Activated naive CD4-positive, alpha-beta T cell treated with Interleukin-2 at 50 U/mL for 16 hours (primary cell): ENCODE measurements around the gene FKBP15.
A peak's percentile ranks its signal among the peaks of the same experiment; 100 is the strongest.

Experiments
- DNase-seq: peaks from one replicate; pipeline ENCODE4 v3.0.0-alpha.2; 2020

Gene FKBP15

DNA sequence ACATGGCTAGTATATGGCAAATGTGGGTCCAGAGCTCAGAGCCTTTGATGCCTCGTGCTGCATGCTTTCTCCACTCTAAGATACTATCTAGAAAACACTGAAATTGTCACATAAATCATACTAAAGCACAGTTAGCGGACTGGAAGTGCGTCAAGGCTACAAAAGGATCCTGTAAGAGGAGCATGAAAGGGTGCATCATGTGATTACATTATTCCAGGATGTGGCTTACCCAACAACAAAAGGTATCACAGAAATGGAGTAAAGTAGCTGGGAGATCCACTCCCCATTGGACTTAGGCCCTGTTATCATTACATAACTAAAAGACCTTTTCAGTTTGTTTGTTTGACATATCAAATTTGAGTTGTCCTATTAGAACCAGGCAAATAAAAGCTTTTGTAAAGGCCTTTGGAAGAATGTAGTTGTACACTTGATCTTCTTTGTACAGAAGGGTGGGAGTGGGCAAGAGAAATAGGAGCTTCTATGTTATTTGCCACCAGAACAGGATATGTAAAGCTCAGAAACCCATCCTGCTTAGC, 7.1 kb upstream of the FKBP15 start:
- no peak for DNase-seq

DNA sequence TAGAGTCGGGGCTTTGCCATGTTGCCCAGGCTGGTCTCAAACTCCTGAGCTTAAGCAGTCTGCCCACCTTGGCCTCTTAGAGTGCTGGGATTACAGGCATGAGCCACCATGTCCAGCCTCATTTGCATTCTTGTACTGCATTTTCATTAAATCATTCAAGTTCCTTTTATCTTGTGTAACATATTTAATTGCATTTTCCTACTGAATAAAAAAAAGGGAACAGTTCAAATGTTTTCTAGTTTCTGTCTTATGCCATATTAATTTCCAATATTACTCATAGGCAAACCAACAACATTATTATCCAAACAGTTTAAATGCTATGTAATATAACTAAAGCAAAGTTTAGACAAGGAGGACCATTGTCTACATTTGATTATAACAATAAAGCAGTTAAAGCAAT, 6.4 kb upstream of the FKBP15 start:
- DNase-seq, result no peak

DNA sequence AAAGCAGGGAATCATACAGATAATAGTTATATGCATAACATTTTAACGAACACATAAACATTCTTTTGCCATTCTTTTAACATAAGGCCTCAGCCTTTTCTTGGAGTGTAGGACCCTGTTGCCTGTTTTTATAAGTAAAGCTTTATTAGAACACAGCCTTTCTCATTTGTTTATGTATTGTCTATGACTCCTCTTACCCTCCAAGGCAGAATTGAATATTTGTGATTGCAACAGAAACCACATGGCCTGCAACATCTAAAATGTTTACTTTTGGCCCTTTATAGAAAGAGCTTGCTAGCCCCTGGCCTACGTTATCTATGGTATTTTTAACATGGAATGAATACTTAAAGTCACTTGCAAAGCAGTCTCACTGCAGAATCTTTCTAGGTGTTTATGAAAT, 2.9 kb upstream of the FKBP15 start:
- DNase-seq, result no peak

DNA sequence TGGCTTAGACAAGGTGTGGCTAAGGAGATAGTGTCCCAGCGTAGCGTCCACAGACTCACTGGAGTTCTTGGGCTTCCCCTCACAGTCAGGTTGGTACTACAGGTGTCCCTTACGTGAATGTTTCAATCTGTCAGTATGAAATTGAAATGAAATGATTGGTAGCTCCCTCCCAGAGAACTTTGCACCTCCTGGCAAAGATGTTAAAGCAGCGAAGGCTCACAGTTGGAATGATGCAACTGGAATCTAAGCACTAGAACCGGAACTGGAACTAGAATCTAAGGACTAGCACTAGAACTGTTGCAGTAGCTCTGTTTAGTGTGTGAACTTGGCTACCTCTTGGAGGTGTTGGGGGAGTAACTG, 1.4 kb upstream of the FKBP15 start:
- DNase-seq, result no peak

DNA sequence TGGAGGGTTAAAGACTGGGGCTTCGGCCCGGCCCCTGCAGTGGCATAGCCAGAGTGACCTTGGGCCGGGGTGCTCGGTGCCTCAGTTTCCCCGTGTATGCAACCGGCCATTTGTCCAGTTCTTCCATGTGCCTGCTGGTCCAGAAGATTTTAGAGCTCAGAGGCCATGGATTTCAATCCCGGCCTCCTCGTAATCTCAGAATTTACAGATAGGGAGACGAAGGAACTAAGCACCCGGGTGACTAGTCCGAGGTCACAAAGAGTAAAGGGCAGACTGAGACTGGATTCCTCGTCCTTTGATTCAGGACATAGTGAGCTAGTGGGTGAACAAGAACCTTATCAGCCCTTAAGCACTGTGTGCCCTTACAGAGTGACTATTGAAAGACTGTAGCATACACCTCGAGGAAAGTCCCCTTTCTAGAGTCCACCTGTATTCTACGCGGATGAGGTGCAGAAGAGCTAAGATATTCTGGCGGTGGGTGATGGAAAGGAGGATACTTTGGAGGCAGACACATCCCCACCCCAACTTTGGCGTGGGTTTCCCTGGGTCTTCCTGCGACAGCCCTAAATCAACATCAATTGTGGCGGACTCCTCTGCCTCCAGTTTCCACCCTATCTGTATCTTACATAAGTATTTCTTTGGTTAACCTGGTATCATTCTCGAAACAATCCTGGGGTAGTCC, 864 bp upstream of the FKBP15 start:
- DNase-seq, result no peak

DNA sequence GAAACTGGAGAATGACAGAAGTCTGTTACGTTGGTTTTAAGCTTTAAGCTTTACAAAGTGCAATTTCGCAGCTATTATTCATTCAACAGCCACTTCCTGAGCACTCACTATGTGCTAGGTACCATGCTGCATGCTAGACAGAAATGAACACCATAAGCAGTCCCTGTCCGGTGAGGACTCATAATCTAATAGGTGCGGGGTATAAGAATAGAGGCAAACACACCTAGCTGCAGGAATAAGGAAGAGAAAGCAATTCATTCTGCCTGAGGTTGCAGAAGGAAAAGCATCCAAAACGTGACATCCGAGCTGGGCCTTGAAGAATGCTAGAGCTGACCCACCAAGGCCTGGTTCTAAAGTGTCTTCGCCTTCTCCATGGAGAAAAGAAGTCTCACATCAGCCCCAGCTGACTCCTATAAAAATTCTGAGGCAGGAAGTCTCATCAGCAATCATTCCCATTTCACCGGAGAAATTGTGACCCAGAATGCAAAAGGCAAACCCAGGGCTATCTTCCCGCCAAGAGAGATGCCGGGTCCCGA, 542 bp downstream of the FKBP15 start:
- DNase-seq, result peak; percentile 2

DNA sequence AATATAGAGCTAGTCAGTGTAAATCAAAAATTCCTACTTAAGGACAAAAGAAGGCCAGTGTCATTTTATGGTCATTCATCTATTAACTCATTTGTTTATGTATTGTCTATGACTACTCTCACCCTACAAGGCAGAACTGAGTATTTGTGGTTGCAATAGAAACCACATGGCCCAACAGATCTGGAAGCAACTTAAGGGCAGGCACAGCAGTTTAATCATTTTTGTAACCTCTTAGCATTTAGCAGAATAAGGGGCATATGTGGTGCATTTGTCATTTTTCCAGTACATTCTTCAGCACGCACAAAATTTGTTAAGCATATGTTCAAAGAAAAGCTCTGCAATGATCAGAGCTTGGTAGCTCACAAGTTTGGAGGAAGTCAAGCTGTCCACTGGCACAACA, 1.1 kb downstream of the FKBP15 start:
- peak; percentile 14 for DNase-seq

DNA sequence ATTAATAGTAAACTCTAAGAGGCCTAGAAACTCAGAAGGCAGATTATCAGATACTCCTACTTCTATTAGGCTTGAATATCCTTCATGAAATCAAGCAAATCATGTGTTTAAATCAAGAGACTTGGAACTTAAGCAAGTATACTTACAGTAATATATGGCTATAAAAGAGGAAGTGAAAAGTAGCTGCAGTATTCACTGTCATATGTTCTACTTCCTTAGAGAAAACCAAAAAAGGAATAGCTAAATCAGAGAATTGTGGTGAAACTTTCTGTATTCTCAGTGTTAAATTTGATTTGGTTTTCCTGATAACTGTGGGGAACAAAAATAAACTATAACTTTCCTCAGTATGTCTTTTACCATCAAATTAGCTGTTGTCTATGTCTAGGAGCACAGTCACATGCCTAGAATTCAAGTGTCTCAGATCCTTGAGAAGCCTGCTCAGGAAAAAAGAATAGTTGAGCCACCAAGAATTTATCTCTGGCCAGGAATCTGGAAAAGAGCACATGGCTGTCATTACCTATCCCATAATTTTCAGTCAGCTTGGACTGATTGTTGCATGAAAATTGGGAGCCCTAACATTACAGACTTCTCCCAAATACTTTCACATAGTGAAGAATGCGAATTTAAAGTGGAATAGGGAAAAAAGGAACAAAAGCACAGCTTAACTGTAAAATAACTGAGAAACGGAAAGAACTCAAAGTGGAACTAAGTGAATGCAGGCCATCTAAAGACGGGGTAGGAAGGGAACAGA, 1.7 kb downstream of the FKBP15 start:
- DNase-seq, result no peak

DNA sequence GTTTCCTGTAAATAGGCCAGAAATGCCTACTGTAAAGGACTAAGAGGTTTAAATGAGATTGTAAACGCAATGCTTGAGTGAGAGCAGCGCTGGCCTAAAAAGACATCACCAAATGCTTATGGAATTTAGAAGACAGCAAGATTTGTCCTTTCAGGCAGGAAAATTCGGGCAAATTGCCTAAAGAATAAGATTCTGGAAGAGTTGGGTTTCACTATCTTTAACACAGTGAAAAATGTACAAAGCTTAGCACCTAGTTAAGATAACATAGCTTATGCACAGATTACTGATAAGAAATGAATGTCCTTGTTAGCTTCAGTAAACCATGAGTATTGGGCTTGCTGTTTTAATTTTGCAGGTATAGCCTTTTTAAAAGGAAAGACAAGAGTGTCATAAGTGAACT, 4.7 kb downstream of the FKBP15 start:
- no peak for DNase-seq

DNA sequence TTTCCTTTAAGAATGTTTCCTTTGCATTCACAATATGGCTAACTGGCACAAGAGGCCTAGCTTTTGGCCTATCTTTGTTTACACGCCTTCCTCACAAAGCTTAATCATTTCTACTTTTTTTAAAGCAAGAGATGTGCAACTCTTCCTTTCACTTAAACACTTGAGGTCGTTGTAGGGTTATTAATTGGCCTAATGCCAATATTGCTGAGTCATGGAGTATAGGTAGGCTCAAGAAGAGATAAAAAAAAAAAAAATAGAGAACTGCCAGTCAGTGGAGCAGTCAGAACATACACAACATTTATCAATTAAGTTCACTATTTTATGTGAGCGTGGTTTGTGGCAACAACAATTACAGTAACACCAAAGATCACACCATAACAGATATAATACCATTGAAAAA, 5.9 kb downstream of the FKBP15 start:
- DNase-seq, result no peak

DNA sequence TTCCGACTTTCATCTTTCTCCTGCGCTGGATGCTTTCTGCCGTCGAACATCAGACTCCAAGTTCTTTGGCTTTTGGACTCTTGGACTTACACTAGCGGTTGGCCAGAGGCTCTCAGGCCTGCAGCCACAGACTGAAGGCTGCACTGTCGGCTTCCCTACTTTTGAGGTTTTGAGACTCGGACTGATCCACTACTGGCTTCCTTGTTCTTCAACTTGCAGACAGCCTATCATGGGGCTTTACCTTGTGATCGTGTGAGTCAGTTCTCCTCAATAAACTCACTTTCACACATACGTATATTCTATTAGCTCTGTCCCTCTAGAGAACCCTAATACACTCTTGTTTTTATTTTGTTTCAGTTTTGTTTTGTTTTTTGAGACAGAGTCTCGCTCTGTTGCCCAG, 10.3 kb downstream of the FKBP15 start:
- DNase-seq, result no peak

DNA sequence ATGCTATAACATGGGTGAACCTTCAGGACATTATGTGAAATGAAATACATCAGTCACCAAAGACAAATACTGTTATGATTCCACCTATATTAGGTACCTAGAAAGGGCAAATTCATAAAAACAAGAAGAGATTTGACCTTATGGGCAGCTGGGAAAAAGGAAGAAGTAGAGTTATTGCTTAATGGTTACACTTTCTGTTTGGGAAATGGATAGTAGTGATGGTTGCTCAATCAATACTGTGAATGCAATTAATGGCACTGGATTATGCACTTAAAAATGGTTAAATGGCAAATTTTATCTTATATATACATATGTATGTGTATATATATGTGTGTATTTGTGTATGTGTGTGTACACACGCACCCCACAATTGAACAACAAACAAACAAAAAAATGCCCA, 15.2 kb downstream of the FKBP15 start:
- DNase-seq, result no peak

DNA sequence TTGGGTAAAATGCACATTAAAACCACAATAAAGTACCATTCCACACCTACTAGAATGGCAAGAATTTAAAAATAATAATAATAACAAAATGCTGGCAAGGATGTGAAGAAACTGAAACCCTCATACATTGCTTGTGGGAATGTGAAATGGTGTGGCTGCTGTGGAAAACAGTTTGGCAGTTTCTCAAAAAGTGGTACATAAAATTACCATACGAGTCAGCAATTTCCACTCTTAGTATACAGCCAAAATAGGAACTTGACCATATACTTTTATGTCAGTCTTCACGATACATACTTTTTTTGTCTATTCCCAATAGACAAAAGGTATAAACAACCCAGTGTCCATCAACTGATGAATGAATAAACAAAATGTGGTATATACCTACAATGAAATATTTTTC, 15.6 kb downstream of the FKBP15 start:
- no peak for DNase-seq

DNA sequence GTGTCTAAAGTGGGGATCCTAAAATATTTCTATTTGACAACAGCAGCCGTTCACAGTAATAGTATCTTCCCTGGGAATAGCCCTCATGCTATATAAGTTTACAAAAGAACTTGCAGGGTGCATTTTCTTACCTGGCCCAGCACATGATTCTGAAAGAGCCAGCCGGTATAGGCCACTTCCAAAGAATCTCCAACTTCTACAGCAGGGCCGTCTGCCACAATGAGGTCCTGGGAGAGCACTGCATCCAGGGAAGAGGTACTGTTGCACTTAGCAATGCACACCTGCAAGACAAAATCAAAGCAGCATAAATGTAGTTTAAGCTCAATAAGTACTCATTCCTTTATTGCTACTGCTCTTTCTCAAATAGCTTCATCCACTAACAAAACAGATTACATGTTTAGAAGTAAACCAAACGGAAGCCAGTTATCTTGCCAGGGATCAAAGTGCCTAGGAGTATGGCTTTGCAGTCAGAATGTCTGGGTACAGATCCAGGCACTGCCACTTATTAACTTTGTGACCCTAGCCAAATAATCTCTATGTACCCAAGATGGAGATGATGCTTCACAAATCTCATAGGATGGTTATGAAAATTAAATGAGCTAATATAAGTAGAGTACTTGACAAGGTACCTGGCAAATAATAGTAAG, 21.3 kb downstream of the FKBP15 start:
- no peak for DNase-seq

DNA sequence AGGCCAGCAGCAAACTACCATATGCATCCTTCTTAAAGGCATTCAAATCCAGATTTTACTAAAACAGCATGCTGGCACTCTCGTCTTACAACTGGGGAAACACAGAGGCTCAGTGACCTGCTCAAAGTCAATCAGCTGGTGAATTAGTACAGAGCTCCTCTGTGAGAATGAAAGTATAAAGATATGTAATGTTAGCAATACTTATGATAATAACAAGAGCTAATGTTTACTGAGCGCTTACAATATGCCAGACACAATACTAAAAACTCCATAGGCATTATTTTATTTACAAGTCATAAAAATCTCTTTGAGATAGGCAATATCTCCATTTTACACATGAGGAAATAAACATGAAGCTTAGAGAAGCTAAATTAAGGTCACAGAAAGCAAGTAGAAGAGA, 28.6 kb downstream of the FKBP15 start:
- DNase-seq, result no peak

DNA sequence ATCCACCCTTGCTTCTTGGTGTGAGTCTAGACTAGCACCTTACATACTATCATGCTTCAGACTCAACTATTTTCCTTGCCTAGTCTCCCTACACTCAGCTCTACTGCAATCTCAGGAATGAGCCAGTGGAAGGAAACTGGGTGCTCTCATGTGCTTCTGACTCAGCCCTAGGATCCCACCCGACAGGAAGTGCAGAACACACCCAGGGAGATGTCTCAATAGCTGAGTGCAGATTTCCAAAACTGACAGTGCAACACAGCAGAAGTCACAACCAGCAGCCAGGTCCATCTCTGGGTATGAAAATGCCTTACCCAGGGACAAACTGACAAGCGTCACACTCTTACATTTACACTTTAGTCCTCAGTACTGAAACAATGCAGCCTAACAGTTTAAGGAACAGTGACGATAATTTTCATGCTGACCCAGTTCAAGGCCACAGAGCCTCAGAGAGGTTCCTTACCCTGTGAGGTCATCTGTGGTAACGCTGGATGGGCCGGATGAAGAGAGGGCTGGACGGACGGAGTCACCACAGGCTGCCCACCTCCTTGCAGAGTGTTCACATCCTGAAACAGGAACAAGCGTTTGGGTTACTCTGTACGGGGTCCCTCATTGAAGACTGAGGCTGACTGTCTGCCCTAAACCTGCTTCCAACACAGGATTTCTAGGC, 33.0 kb downstream of the FKBP15 start:
- no peak for DNase-seq

DNA sequence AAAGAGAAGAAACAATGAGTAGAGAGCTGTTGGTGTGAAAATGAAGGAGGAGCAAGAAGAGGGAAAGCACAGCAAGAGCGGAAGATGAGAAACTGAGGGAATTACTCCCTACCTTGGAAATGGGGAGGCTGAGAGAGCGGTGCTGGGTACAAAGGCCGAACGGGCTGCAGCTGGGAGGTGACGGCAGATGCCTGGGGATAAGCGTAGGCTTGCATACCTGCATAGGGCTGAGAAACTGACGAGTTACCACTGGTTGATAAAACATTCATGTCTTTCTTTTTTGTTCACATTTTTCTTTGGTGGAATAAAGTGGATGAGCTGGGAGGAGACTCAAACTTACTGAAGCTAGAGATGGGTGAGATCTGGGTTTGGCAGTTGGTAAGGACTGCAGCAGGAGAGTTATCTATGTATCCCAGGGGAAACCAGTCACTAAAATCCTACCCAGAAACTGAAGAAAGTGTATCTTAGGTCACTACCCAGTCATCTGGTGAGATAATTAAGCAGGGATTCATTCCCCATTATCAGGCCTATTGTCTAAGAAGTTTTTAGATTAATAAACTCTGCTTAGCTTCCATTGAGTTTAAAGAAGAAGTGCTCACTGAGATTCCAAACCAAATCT, 34.8 kb downstream of the FKBP15 start:
- no peak for DNase-seq

DNA sequence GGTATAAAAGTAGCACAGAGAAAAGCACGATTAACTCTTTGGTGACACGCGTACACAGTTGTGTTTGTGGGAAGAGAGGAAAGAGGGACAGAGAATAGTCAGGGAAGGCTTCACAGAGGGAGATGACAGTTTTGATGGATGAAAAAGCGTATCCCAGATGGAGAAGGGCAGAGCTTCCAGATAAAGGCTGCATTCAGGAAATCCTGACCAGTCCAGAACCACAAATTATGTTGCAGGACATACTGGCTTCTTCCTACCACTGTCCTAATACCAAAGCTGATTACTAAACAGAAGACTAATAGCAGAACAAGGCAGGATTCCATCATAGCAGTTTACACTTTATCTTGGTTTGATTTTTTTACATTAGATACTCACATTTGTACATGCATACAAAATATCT, 35.8 kb downstream of the FKBP15 start:
- DNase-seq, result no peak

DNA sequence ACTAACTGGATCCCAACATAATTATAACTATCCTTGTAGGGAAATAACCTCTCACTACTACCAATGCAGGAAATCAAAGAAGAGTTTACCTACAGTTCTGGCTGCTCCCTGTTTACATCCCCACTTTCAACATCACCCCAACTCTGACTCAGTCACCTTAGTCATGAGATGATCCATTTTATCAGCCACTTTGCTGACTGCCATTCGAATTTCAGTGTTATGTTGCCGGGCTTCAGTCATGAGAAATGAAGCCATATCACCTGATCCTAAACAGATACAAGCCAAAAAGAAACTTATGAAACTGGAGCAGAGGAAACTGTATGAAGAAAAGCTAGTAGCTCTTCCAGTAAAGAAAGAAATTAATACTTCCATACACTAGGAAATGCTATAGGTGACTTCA, 36.5 kb downstream of the FKBP15 start:
- no peak for DNase-seq

DNA sequence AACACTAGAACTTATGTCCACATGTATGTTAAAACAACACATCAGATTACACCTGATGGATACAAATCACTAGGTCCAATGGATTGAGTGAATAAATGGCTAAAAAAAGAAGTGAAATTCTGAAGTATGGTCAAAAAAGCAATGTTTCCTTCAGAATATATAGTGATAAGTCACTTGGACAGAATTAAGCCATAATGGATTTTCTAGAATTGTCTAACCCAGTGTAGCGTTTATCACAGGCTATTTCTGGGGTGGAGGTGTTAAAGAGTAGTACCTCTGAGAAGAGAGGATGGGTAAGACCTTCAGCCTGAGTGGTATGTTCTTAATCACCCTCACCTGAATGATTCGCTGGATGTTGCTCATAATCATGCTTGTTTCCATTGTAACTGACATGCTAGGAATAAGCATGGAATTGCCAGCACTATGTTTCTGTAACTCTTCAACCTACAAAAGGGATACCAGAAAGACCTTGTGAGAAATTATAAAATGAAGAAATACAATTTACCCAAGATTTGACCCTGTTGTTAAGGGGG, 37.1 kb downstream of the FKBP15 start:
- DNase-seq, result no peak

DNA sequence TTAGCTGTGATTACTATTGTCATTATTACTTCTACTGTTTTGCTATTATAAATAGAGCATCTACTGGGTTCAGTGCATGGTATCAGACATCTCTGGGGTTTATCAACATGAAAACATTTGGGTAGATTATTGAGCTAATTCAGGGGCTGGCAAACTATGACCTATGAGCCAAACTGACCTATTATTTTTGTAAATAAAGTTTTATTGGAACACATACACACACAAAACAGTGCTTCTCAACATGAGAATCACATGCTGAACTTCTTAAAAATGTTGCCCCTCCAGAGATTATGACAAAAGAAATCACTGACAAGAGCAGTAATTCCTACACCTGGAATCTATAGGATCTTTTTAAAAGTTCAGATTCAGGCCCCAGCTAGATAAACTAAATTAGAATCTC, 39.9 kb downstream of the FKBP15 start:
- DNase-seq, result no peak

DNA sequence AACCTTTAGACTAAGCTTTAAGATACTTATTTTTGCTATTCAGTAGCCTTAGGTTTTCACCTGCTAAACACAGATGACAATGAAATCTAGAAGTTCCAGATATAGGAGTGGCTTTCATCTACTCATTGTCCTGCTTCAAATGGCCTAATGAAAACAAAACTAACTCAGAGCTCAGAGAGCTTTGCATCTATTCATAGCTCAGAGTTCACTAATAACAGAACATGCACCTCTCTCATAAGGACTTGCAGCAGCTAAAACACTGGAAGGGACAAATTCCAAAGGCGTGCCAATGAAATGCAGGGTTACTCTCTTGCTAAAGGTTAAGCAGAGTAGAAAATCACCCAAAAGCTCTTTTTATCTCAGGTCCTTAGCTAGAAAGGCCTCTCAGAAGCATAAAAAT, 41.2 kb downstream of the FKBP15 start:
- no peak for DNase-seq

DNA sequence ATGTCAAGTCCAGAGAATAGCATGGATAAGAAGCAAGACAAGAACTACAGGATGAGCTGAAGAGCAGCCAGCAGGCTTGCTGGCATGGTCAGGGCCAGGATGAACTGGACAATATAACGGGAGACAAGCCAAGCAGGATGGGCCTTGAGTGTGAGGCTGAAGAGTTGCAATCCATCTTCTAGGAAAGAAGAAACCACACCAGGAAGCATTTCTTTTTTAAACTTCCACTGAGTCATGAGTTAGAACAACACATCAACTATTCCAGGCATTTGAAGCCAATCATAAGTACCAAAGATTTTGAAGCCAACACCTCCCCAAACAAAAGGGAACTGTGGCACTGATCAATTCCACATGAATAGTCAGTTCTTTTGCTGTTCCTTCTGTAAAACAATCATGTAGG, 43.0 kb downstream of the FKBP15 start:
- DNase-seq, result no peak
